Measurements from ENCODE around the gene TBC1D22B.

The TBC1D22B gene

DNA sequence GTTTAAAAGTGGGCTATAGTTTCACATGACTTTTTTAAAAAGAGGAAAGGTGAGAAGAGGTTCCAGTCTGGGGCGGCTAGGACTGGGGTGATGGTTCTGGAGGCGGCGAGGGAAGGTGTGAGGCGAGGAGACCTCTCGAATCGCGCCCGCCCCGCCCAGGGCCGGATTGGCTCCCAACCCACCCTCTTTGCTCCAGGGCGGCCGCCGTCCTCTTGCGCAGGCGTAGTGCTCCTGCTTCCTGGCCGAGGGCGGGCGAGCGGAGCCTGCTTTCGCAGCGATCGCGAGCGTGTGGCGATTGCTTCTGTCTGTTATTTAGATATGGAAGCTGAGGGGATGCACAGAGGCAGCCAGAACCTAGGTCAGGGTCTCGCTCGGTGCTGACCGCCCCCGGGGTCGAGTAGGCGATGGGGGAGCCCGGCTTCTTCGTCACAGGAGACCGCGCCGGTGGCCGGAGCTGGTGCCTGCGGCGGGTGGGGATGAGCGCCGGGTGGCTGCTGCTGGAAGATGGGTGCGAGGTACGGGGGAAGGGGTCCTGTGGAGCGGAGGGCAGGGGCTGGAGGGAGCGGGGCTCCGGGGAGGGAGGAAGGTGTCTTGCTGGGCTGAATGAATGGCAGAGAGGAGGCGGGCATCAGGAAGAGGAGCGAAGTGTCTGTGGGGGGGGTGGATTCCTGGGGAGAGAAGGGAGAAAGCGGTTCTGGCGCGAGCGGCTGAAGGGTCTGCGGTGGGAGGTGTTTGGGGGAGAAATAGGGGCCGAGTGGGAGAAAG is 96.4 kb downstream of the TBC1D22B start, which contains the start of gene RNF8:
RNF8 (plus strand) TSS at position 223 of the 765 bp plus-strand sequence; CDS start at position 405, 182 bp downstream.
- peak; percentile 26 to 91 (median 80) for DNase-seq

- peak in 21 of 51 donors; percentile 3 to 57 (median 28) for DNase-seq
These were observed 97.2 kb downstream of the TBC1D22B start for GRCh38 chr6:37354526-37355384.

DNA sequence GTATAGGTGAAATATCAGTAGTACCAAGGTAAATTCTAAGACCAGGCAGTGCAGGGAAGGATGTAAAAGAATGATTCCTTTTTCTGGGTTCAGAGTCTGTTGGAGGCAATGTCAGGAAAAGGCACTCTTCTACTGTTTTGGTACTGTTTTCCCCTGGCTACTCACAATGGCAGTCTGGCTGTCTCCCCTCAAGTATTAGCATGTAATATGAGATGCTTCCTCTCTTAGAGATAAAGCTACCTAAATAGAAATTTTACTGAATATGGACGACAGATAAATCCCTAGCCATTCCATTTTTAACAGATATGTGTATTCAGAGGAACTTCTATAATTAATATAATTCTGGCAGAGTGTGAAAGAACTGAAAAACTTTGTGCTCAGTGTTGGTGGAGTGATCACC is 99.7 kb downstream of the TBC1D22B start:
- no peak for DNase-seq

DNA sequence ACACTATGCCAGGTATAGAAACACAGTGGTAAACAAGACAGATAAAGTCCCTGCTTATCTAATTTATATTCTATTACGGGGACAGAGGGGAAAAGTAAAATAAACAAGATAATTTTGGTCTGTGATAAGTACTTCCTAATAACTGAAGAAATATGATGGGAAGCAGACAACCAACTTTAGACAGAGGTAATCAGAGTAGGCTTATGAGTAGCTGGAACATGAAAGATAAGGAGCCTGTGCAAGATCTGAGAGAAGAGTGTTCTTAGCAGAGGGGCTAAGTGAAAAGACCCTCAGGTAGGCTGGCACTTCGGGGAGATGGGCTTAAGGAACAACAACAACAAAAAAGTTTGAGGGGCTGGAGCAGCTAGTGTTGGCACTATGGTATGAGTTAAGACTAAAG is 100.3 kb downstream of the TBC1D22B start:
- DNase-seq = no peak

- DNase-seq = no peak
These were observed 101.5 kb downstream of the TBC1D22B start for GRCh38 chr6:37359039-37359438.

- no peak for DNase-seq
These were observed 104.7 kb downstream of the TBC1D22B start for GRCh38 chr6:37362101-37362828.

GRCh38 chr6:37365791-37366190 is 108.2 kb downstream of the TBC1D22B start:
- peak in 1 of 51 donors; percentile 27 for DNase-seq

DNA sequence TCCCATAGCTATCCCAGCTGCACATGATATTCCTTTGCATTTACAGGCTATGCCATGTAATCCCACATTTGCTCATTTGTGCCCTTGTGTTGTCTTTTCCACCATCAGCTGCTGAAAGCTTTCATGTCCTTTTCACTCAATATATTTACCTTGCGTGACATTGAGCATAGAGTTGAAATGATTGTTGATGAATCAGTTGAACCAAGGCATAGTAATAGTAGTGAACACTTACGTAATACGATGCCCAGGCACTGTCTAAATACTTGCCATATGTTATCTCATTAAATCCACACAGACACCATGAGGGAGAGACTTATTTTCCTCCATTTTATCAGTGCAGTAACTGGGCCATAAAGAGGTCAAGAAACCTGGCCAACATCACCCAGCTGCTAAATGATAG is 109.3 kb downstream of the TBC1D22B start:
- no peak for DNase-seq

GRCh38 chr6:37368961-37369320 is 111.4 kb downstream of the TBC1D22B start:
- no peak for DNase-seq

GRCh38 chr6:37369321-37370201 is 112.0 kb downstream of the TBC1D22B start:
- DNase-seq = peak in 2 of 51 donors; percentile 6 to 19

GRCh38 chr6:37371154-37372083 is 113.8 kb downstream of the TBC1D22B start:
- DNase-seq = no peak

- no peak for DNase-seq
These were observed 114.5 kb downstream of the TBC1D22B start for GRCh38 chr6:37372116-37372515.

GRCh38 chr6:37373822-37374471 is 116.4 kb downstream of the TBC1D22B start:
- peak in 1 of 51 donors; percentile 10 for DNase-seq

GRCh38 chr6:37375376-37375775 is 117.8 kb downstream of the TBC1D22B start:
- no peak for DNase-seq

DNA sequence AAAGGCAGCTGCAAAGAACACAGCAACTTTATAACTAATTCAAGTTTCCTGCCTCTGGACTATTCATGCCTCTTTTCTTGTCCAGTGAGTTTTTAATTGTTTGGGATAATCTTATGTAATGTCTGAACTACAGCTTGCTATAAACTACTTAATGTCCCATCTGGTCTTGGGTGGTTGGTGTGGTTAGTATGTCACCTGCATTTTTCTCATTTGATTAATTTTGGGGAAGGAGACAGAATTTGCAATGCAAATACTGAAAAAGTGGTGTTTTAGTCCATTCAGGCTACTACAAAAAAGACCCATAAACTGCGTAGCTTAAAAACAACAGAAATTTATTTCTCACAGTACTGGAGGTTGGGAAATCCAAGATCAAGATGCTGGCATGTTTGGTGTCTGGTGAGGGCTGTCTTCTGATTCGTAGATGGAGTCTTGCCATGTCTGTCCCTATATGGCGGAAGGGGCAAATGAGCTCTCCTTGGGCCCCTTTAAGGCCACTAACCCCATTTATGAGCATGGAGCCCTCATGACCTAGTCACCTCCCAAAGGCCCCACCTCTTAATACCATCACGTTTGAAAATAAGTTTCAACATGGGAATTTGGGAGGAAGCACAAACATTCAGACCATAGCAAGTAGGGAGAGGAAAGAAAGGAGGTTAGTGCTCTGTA is 118.6 kb downstream of the TBC1D22B start:
- no peak for DNase-seq

DNA sequence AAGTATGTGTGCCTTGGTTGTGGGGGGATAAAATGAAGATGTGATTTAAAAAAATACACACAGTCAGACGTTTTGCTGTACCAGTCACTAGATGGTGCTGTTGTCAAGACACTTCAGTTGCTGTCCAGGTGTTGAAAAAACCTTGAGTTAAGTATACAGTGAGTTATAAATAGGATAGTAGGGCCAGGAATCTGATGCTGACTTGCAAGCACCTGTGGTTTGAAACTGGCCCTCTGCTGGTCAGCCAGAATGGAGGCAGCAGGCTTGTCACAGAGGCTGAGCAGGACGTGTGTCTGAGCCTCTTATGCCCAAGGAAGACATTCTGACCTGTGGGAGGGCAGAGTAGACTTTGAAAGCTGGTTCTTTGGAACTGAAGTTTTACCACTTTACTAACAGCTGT is 124.0 kb downstream of the TBC1D22B start:
- peak in 2 of 51 donors; percentile 4 to 5 for DNase-seq

All from hypothalamus (tissue), 51 donors.